Tibial nerve (tissue), 4 donors: Measurements from ENCODE around the gene CHST5. TPM values are rescaled to one million over a fixed set of nuclear protein-coding genes. Genes with fewer than 3 reads are reported as not detected.
"Not testable (repeated sequence)": the region's sequence is repeated elsewhere in the genome, so short reads cannot be mapped to it uniquely, and the experiment has no call there.

Source experiments
- DNase-seq, 2 donors: peaks; one replicate each; pipeline ENCODE4 v3.0.0-alpha.2; 2019; ENCODE audit warnings: low spot score in 2 of 2
- H3K27ac ChIP-seq, 4 donors: fragments of 200-600 bp; sonication (generic) in 3 of 4; one replicate each; pipeline ENCODE4 v1.5.1; 2017 to 2019; ENCODE audit warnings: mild to moderate bottlenecking in 1 of 4
- H3K27me3 ChIP-seq, 2 donors: fragments of 200-600 bp; sonication (generic) in 1 of 2; one replicate each; pipeline versions ENCODE4 v1.5.1 to v1.6.0; 2017 to 2019
- H3K36me3 ChIP-seq, 3 donors: fragments of 200-600 bp; sonication (generic); one replicate each; pipeline ENCODE4 v1.5.1; 2018 to 2019
- H3K4me1 ChIP-seq, 4 donors: fragments of 200-600 bp; sonication (generic) in 3 of 4; one replicate each; pipeline ENCODE4 v1.5.1; 2017 to 2019
- H3K4me3 ChIP-seq, 4 donors: fragments of 200-600 bp; sonication (generic) in 3 of 4; one replicate each; pipeline ENCODE4 v1.5.1; 2017 to 2019; ENCODE audit warnings: mild to moderate bottlenecking in 1 of 4, moderate library complexity in 1 of 4
- H3K9me3 ChIP-seq, 4 donors: fragments of 200-600 bp; sonication (generic) in 3 of 4; one replicate each; pipeline ENCODE4 v1.5.1; 2017 to 2019
- EP300 ChIP-seq, 2 donors: sonication (generic); formaldehyde crosslinking; IDR thresholded peaks; one replicate each; pipeline ENCODE4 v1.6.1; 2017; ENCODE audit warnings: antibody characterized with exemption in 2 of 2, mild to moderate bottlenecking in 1 of 2
- POLR2A ChIP-seq, 2 donors: fragments of 450-650 bp; IDR thresholded peaks; one replicate each; pipeline ENCODE4 v1.6.1; 2017; ENCODE audit warnings: antibody characterized with exemption in 2 of 2, mild to moderate bottlenecking in 2 of 2, moderate library complexity in 2 of 2
- WGBS, 2 donors: methylation state at CpG; one replicate each; pipeline ENCODE4 v1.1.5; 2018; 5-methylcytosine and 5-hydroxymethylcytosine counted together
- total RNA-seq, 4 donors: library from RNA; depleted of rRNA; stranded (reverse); fragments of >200 nt; gene quantifications; one replicate each; pipeline ENCODE4 v1.1.0, GENCODE V29; 2016
- TF ChIP-seq, protein P1 (sequence below), 5 experiments: fragments of 200-600 bp in 3 of 5; fragments of 450-650 bp in 2 of 5; sonication (generic) in 3 of 5; IDR thresholded peaks; one replicate each; pipeline ENCODE4 v1.5.1; 2016 to 2019; ENCODE audit warnings: antibody characterized with exemption in 5 of 5, mild to moderate bottlenecking in 3 of 5, moderate library complexity in 2 of 5

CHST5 gene
- total RNA-seq, 4 donors from 2014 or later = 0.30 TPM; not detected in 3

DNA sequence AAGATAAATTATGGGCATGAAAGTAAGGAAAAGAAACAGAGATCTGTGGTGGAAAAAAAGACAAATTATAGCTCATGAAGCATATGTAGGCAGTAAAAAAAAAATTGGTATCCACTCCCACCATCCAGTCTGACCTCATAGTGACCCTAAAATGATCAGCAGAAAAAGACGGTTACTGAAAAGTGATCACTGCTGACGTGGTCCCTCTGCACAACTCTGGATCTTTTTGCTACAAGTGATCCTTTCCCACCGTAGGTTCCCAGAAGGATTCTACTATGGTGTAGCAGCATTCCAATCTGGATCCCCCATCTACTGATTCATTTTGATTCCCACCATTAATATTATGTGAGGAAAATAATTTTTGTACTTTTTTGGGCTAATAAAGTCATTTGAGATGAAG lies 29.8 kb downstream of the CHST5 start:
- H3K9me3 ChIP-seq = no peaks in the 10 kb centered on the region
- no peaks in the 10 kb centered on the region for H3K27me3 ChIP-seq
- H3K4me1 ChIP-seq = peaks cover 0 to 16% (median 0%) of the 10 kb centered on the region in 4 donors
- peak overlapping the region in 1 of 4 donors; percentile 69 for H3K27ac ChIP-seq
- WGBS, 2 donors = 36 to 57% methylated on average over 3 of the region's 3 CpGs
- H3K36me3 ChIP-seq = no peaks in the 10 kb centered on the region
- H3K4me3 ChIP-seq = no peak overlapping the region
- TF ChIP-seq EP300 (IDR thresholded peaks at IDR 0.05) = no peak
- no peak for TF ChIP-seq POLR2A (IDR thresholded peaks at IDR 0.05)
- TF ChIP-seq, protein P1, sequence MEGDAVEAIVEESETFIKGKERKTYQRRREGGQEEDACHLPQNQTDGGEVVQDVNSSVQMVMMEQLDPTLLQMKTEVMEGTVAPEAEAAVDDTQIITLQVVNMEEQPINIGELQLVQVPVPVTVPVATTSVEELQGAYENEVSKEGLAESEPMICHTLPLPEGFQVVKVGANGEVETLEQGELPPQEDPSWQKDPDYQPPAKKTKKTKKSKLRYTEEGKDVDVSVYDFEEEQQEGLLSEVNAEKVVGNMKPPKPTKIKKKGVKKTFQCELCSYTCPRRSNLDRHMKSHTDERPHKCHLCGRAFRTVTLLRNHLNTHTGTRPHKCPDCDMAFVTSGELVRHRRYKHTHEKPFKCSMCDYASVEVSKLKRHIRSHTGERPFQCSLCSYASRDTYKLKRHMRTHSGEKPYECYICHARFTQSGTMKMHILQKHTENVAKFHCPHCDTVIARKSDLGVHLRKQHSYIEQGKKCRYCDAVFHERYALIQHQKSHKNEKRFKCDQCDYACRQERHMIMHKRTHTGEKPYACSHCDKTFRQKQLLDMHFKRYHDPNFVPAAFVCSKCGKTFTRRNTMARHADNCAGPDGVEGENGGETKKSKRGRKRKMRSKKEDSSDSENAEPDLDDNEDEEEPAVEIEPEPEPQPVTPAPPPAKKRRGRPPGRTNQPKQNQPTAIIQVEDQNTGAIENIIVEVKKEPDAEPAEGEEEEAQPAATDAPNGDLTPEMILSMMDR (IDR thresholded peaks at IDR 0.05) = no peak
- no peak for DNase-seq

DNA sequence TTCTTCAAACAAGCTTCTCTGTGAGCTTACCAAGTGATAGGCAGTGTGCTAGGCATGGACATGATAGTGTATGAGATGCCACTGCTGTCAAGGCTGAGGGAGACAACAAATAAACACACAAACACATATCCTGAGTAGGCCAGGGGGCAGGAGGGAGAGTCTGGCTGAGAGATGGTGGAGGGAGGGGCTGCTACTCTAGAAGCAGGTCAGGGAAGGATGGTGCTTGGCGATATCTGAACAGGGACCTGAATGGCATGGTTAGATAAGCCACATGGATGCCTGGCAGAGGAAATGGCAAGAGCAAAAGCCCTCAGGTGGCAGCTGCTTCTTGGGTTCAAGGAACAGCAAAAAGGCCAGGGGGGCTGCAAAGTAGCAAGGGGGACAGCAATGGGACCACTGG lies 32.1 kb downstream of the CHST5 start:
- peaks cover 0 to 16% (median 0%) of the 10 kb centered on the region in 4 donors for H3K4me1 ChIP-seq
- TF ChIP-seq, protein P1 (IDR thresholded peaks at IDR 0.05) = no peak
- TF ChIP-seq EP300 (IDR thresholded peaks at IDR 0.05) = no peak
- TF ChIP-seq POLR2A (IDR thresholded peaks at IDR 0.05) = no peak
- H3K27me3 ChIP-seq = no peaks in the 10 kb centered on the region
- H3K4me3 ChIP-seq = no peak overlapping the region
- WGBS, 2 donors = 80 to 92% methylated on average over 1 of the region's 1 CpG
- H3K36me3 ChIP-seq = no peaks in the 10 kb centered on the region
- H3K27ac ChIP-seq = no peak overlapping the region
- no peaks in the 10 kb centered on the region for H3K9me3 ChIP-seq
- no peak for DNase-seq

DNA sequence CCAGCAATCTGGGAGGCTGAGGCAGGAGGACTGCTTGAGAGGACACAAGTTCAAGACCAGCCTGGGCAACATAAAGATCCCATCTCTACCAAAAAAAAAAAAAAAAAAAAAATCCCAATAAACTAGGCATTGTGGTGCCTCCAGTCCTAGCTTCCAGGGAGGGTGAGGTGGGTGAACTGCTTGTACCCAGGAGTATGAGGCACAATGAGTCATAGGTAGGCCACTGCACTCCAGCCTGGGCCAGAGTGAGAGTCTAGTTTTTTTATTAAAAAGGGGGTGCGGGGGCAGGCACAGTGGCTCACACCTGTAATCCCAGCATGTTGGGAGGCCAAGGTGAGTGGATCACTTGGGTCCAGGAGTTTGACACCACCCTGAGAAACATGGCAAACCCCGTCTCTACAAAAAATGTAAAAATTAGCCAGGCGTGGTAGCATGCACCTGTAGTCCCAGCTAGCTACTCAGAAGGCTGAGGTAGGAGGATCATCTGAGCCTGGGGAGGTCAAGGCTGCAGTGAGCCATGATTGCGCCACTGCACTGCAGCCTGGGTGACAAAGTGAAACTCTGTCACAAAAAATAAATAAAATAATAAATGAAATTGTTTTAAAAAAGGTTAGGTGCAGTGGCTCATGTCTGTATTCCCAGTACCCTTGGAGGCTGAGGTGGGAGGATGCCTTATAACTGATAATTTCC lies 32.8 kb downstream of the CHST5 start:
- no peak overlapping the region for H3K27ac ChIP-seq
- H3K4me1 ChIP-seq = peaks cover 0 to 21% (median 2%) of the 10 kb centered on the region in 4 donors
- H3K9me3 ChIP-seq = no peaks in the 10 kb centered on the region
- H3K36me3 ChIP-seq = no peaks in the 10 kb centered on the region
- 95 to 97% methylated on average over 4 of the region's 4 CpGs for WGBS, 2 donors
- TF ChIP-seq EP300 (IDR thresholded peaks at IDR 0.05) (no peak), POLR2A (IDR thresholded peaks at IDR 0.05) (no peak)
- TF ChIP-seq, protein P1 (IDR thresholded peaks at IDR 0.05) = no peak
- DNase-seq = no peak
- H3K27me3 ChIP-seq = no peaks in the 10 kb centered on the region
- H3K4me3 ChIP-seq = no peak overlapping the region

DNA sequence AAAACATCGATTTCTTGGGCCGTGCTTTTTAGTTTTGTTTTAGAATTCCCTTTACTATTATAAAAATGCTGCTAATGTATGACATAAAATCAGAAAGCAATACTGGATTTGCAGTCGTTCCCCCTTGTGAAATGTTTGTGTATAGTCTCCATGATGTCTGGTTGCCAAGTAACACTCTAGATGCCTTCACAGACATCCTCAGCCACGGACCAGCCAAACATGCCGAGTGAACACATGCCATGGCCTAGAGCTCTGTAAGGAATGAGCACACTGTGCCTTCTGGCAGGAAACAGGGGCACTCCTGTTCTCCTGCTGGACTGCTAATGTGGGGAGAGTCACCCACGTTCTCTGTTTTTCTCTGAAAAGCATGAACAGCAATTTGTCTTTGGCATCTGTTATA lies 34.1 kb downstream of the CHST5 start:
- H3K4me3 ChIP-seq, H3K36me3 ChIP-seq, DNase-seq, H3K27me3 ChIP-seq, H3K9me3 ChIP-seq: not testable (repeated sequence)
- Histone ChIP-seq H3K27ac (peak overlapping the region in 1 of 4 donors; percentile 71), H3K4me1 (peaks cover 0 to 19% (median 3%) of the 10 kb centered on the region in 4 donors)
- 23 to 29% methylated on average over 6 of the region's 6 CpGs for WGBS, 2 donors

DNA sequence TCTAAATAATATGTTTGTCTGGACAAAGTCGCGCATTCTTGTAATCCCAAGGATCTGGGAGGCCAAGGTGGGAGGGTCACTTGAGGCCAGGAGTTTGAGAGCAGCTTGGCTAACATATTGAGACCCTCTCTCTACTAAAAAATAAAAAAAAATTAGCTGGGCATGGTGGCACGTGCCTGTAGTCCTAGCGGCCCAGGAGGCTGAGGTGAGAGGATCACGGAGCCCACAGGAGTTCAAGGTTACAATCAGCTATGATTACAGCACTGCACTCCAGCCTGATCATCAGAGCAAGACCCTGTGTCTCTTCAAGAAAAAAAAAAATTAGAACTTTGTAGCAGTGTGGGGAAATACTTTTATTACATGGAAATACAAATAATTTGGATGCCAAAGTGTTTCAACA lies 34.5 kb downstream of the CHST5 start:
- 66 to 70% methylated on average over 5 of the region's 5 CpGs for WGBS, 2 donors
- TF ChIP-seq EP300 (IDR thresholded peaks at IDR 0.05) (no peak), POLR2A (IDR thresholded peaks at IDR 0.05) (no peak)
- TF ChIP-seq, protein P1 (IDR thresholded peaks at IDR 0.05) = no peak
- Histone ChIP-seq H3K4me3 (no peak overlapping the region), H3K9me3 (no peaks in the 10 kb centered on the region), H3K27me3 (no peaks in the 10 kb centered on the region), H3K4me1 (peaks cover 0 to 14% (median 3%) of the 10 kb centered on the region in 4 donors), H3K36me3 (no peaks in the 10 kb centered on the region), H3K27ac (peak overlapping the region in 2 of 4 donors; percentile 50 to 71)
- no peak for DNase-seq

DNA sequence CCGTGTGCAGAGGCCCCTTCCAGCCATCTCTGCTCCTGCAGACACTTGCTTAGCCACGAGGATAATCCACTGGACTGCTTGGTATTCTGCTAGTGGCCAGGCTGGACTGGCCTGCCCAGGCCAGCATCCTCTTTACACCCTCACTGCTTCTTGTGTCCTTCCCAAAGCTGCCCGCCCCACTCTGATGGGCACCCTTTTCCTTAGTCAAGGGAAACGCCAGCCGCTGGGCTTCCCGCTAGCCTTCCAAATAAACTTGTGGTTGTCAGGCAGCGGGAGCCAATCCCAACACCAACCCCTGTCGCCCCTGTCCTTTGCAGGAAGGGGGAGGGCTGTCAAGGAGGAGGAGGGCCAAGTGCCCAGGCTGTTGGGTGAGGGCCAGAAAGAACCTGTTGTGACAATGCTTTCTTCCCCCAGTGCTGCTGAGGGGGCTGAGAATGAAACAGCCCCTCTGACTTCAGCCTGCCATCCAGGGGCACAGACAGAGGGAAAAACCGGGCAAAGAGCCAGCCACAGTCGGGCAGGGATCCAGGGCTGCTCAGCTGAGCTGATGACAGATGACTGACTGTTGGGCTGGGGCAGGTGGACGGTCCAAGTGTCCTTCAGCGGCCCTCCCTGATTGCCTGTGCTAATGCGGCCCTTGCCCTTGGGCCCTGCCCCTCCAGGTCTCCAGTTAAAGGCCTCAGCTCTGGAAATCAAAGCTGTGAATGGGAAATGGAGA lies 37.1 kb downstream of the CHST5 start:
- peaks cover 0 to 14% of the 10 kb centered on the region in 2 donors for H3K27me3 ChIP-seq
- not testable (repeated sequence) for H3K9me3 ChIP-seq, H3K36me3 ChIP-seq, H3K4me3 ChIP-seq, DNase-seq
- 28 to 49% methylated on average over 6 to 10 of the region's 13 CpGs for WGBS, 2 donors
- peaks cover 0 to 25% (median 14%) of the 10 kb centered on the region in 4 donors for H3K4me1 ChIP-seq
- peak overlapping the region in 2 of 4 donors; percentile 2 to 53 for H3K27ac ChIP-seq
